Fibroblast of pulmonary artery (primary cell): ENCODE data around the gene YBX2.
"Not testable (repeated sequence)": the region's sequence is repeated elsewhere in the genome, so short reads cannot be mapped to it uniquely, and the experiment has no call there.

ENCODE experiments used
- DNase-seq: peaks from one replicate; pipeline ENCODE4 v3.0.0-alpha.2; 2010; ENCODE audit warnings: low read depth
- H3K4me3 ChIP-seq: replicated peaks from 2 replicates; pipeline ENCODE4 v1.5.1; 2011; ENCODE audit warnings: low read depth, mild to moderate bottlenecking, control low read depth, low read length, moderate library complexity
- CTCF ChIP-seq: IDR thresholded peaks from 2 replicates; pipeline ENCODE4 v1.5.1; 2011; ENCODE audit warnings: mild to moderate bottlenecking, control low read depth, low read length, inconsistent platforms; ENCODE audit errors: missing control alignments

Gene YBX2

GRCh38 chr17:7249830-7250229 lies 44.6 kb downstream of the YBX2 start:
- TF ChIP-seq CTCF: no peak
- DNase-seq: no peak
- peak overlapping the region; percentile 73 for H3K4me3 ChIP-seq

- TF ChIP-seq CTCF: no peak
- no peak overlapping the region for H3K4me3 ChIP-seq
- no peak for DNase-seq
These were observed 45.2 kb downstream of the YBX2 start for GRCh38 chr17:7249214-7249613.

- H3K4me3 ChIP-seq: no peak overlapping the region
- TF ChIP-seq CTCF: no peak
- no peak for DNase-seq
These were observed 45.6 kb downstream of the YBX2 start for GRCh38 chr17:7248796-7249195.

GRCh38 chr17:7246779-7247178 lies 47.7 kb downstream of the YBX2 start:
- no peak for TF ChIP-seq CTCF

GRCh38 chr17:7243838-7244237 lies 50.6 kb downstream of the YBX2 start:
- not testable (repeated sequence) for H3K4me3 ChIP-seq, DNase-seq

More at GRCh38 chr17:7246779-7247178, 47.7 kb downstream of the YBX2 start:
- no peak overlapping the region for H3K4me3 ChIP-seq
- DNase-seq: no peak

GRCh38 chr17:7243453-7243729 lies 51.0 kb downstream of the YBX2 start:
- DNase-seq: no peak
- H3K4me3 ChIP-seq: peak overlapping the region; percentile 81
- TF ChIP-seq CTCF: no peak

- DNase-seq: peak; percentile 97
- no peak for TF ChIP-seq CTCF
These were observed 51.6 kb downstream of the YBX2 start for GRCh38 chr17:7242717-7243452.

More at GRCh38 chr17:7242717-7243452, 51.6 kb downstream of the YBX2 start:
- peak overlapping the region; percentile 81 for H3K4me3 ChIP-seq
